Regular cardiac myocyte (primary cell): ENCODE results near the gene SLC29A3. TPM values are rescaled to one million over a fixed set of nuclear protein-coding genes. Genes with fewer than 3 reads are reported as not detected.

ENCODE experiments used
- total RNA-seq: library from RNA; depleted of rRNA; stranded (reverse); fragments of >200 nt; gene quantifications from 2 replicates; pipeline ENCODE4 v1.2.3, GENCODE V29; 2014

The SLC29A3 gene
- total RNA-seq = 0.96 and 1.7 TPM in 2 replicates

GRCh38 chr10:71319042-71319799 lies at the start of gene SLC29A3:
TSS of gene SLC29A3 (plus strand) at chr10:71319259. CDS start at chr10:71319310, 51 bp downstream.

GRCh38 chr10:71396711-71397295 lies 77.7 kb downstream of the SLC29A3 start, which contains the start of gene CDH23:
TSS of gene CDH23 (plus strand) at chr10:71396920. CDS start at chr10:71439832, 42,912 bp downstream.

Other genes starting within 250 kb of the SLC29A3 start
- gene UNC5B, start 106.7 kb upstream of the SLC29A3 start, total RNA-seq = 9.3 and 11.7 TPM in 2 replicates
- under 0.01 and 0.56 TPM in 2 replicates for gene CDH23, start 77.7 kb downstream of the SLC29A3 start, total RNA-seq